HL-60 (cell line): ENCODE measurements around the gene MAP3K1.

Experiments used
- DNase-seq, 2 experiments: peaks; one replicate each; pipeline ENCODE4 v3.0.0-alpha.2; 2010 to 2020; ENCODE audit warnings: low read depth in 1 of 2, low spot score in 1 of 2
- H3K27ac ChIP-seq: fragments of 250-450 bp; sonication (Bioruptor Pico); replicated peaks from 2 replicates; pipeline ENCODE4 v1.5.1; 2020; ENCODE audit warnings: mild to moderate bottlenecking, moderate library complexity
- H3K27me3 ChIP-seq: fragments of 250-450 bp; sonication (Bioruptor Pico); 2 replicates; pipeline ENCODE4 v1.5.1; 2021; ENCODE audit warnings: mild to moderate bottlenecking, moderate library complexity; ENCODE audit not compliant: insufficient read depth, poor library complexity, severe bottlenecking
- H3K4me3 ChIP-seq: replicated peaks from 2 replicates; pipeline ENCODE4 v1.5.1; 2011; ENCODE audit warnings: mild to moderate bottlenecking, control low read depth, low read length; ENCODE audit not compliant: insufficient read depth
- GABPA ChIP-seq: IDR thresholded peaks from 2 replicates; pipeline ENCODE4 v1.6.1; 2012; ENCODE audit warnings: low read depth
- POLR2AphosphoS5 ChIP-seq: IDR thresholded peaks from 2 replicates; pipeline ENCODE4 v1.6.1; 2012; ENCODE audit warnings: low read depth
- REST ChIP-seq: IDR thresholded peaks from 2 replicates; pipeline ENCODE4 v1.6.1; 2012; ENCODE audit warnings: low read depth; ENCODE audit not compliant: insufficient replicate concordance
- SPI1 ChIP-seq: IDR thresholded peaks from 2 replicates; pipeline ENCODE4 v1.6.1; 2012; ENCODE audit warnings: low read depth, mild to moderate bottlenecking, borderline replicate concordance
- TF ChIP-seq, protein P1 (sequence below): IDR thresholded peaks from one replicate; pipeline ENCODE4 v1.5.1; 2011; ENCODE audit warnings: low read length, control low read depth, inconsistent platforms; ENCODE audit not compliant: insufficient read depth

Gene MAP3K1

GRCh38 chr5:56852228-56853000, 37.1 kb downstream of the MAP3K1 start:
- H3K4me3 ChIP-seq = no peak overlapping the region
- H3K27ac ChIP-seq = no peak overlapping the region
- no peak for TF ChIP-seq REST
- TF ChIP-seq, protein P1, sequence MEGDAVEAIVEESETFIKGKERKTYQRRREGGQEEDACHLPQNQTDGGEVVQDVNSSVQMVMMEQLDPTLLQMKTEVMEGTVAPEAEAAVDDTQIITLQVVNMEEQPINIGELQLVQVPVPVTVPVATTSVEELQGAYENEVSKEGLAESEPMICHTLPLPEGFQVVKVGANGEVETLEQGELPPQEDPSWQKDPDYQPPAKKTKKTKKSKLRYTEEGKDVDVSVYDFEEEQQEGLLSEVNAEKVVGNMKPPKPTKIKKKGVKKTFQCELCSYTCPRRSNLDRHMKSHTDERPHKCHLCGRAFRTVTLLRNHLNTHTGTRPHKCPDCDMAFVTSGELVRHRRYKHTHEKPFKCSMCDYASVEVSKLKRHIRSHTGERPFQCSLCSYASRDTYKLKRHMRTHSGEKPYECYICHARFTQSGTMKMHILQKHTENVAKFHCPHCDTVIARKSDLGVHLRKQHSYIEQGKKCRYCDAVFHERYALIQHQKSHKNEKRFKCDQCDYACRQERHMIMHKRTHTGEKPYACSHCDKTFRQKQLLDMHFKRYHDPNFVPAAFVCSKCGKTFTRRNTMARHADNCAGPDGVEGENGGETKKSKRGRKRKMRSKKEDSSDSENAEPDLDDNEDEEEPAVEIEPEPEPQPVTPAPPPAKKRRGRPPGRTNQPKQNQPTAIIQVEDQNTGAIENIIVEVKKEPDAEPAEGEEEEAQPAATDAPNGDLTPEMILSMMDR = no peak
- TF ChIP-seq POLR2AphosphoS5 = no peak
- no peak for TF ChIP-seq SPI1
- TF ChIP-seq GABPA = no peak
- no peak for DNase-seq
- no peaks in the 10 kb centered on the region for H3K27me3 ChIP-seq

- no peak for DNase-seq
- no peak for TF ChIP-seq SPI1
- TF ChIP-seq POLR2AphosphoS5 = no peak
- no peak for TF ChIP-seq REST
- TF ChIP-seq GABPA = no peak
- TF ChIP-seq, protein P1 = no peak
- no peak overlapping the region for H3K4me3 ChIP-seq
Observed at GRCh38 chr5:56853698-56854097, 38.3 kb downstream of the MAP3K1 start.

GRCh38 chr5:56854920-56855319, 39.6 kb downstream of the MAP3K1 start:
- Histone ChIP-seq H3K4me3 (no peak overlapping the region), H3K27me3 (no peaks in the 10 kb centered on the region), H3K27ac (no peak overlapping the region)
- TF ChIP-seq, protein P1 = no peak
- TF ChIP-seq GABPA = no peak
- no peak for TF ChIP-seq SPI1
- TF ChIP-seq POLR2AphosphoS5 = no peak
- DNase-seq = no peak

More at GRCh38 chr5:56853698-56854097, 38.3 kb downstream of the MAP3K1 start:
- no peaks in the 10 kb centered on the region for H3K27me3 ChIP-seq
- no peak overlapping the region for H3K27ac ChIP-seq
